K562 (cell line): ENCODE results near the gene VPS13D. TPM values are rescaled to one million over a fixed set of nuclear protein-coding genes. Genes with fewer than 3 reads are reported as not detected.

Experiments
- ATAC-seq: fragments of 200-7000 bp; cut with Tn5 transposase; 3 replicates; pipeline ENCODE4 v1.9.1; 2020; ENCODE audit warnings: moderate library complexity
- BruUV-seq: library from RNA; stranded (reverse); fragments of 400-500 nt; replicated peaks from 2 replicates; lab custom pipeline; 2021; lab: Mats Ljungman, UMichigan
- CTCF ChIA-PET: fragments of 300-600 bp; formaldehyde crosslinking; extraction: SDS; loops from one replicate; lab custom pipeline; 2021; ENCODE audit warnings: low intra/inter-chr PET ratio; lab: Yijun Ruan, JAX
- POLR2A ChIA-PET: fragments of 300-600, 350-650 bp; sonication (Branson Sonifier 250); formaldehyde crosslinking; extraction: SDS; loops from one replicate; lab custom pipeline; 2021; ENCODE audit warnings: antibody characterized with exemption, inconsistent platforms; lab: Yijun Ruan, JAX
- DNase-seq, 4 experiments: peaks; one replicate each; pipeline versions ENCODE4 v3.0.0 to v3.0.0-alpha.2; 2011 to 2018; ENCODE audit warnings: low spot score in 3 of 4, mixed read lengths in 3 of 4; ENCODE audit errors: extremely low read depth in 1 of 4
- FAIRE-seq: peaks from 2 replicates; lab custom pipeline; 2011; peaks lifted over from hg19 to GRCh38; lab: Jason Lieb, UNC
- H2AFZ ChIP-seq: 2 replicates; pipeline ENCODE4 v1.6.0; 2011; ENCODE audit warnings: low read depth, low read length, control low read depth, inconsistent platforms
- H3K27ac ChIP-seq: fragments of 200-600 bp; 3 replicates; pipeline ENCODE4 v1.8.0; 2011; ENCODE audit warnings: low read depth, mild to moderate bottlenecking, control low read depth, inconsistent platforms, low read length, moderate library complexity, mixed read lengths; ENCODE audit errors: extremely low read depth
- H3K27me3 ChIP-seq, 2 experiments: fragments of 300-600 bp in 1 of 2; 2 replicates in 1 of 2; 3 replicates in 1 of 2; pipeline versions ENCODE4 v1.6.0 to v1.8.0; 2011; ENCODE audit warnings: inconsistent platforms in 2 of 2, low read length in 2 of 2, mild to moderate bottlenecking in 1 of 2, mixed read lengths in 1 of 2, moderate library complexity in 1 of 2; ENCODE audit not compliant: control insufficient read depth in 2 of 2, insufficient read depth in 2 of 2
- H3K36me3 ChIP-seq: fragments of 300-600 bp; 3 replicates; pipeline ENCODE4 v1.8.0; 2011; ENCODE audit warnings: mild to moderate bottlenecking, low read length, inconsistent platforms; ENCODE audit not compliant: control insufficient read depth, insufficient read depth
- H3K4me1 ChIP-seq, 2 experiments: fragments of 200-600 bp in 1 of 2; replicated peaks in 1 of 2; 2 replicates in 1 of 2; 3 replicates in 1 of 2; pipeline versions ENCODE4 v1.5.1 to v1.8.0; 2011; ENCODE audit warnings: inconsistent platforms in 2 of 2, low read length in 2 of 2, mild to moderate bottlenecking in 1 of 2, mixed read lengths in 1 of 2, moderate library complexity in 1 of 2; ENCODE audit not compliant: control insufficient read depth in 2 of 2, insufficient read depth in 2 of 2
- H3K4me2 ChIP-seq: 2 replicates; pipeline ENCODE4 v1.6.1; 2011; ENCODE audit warnings: low read length, control low read depth, inconsistent platforms, mixed read lengths; ENCODE audit not compliant: insufficient read depth
- H3K4me3 ChIP-seq: fragments of 200-600 bp; sonication (generic), shearing (Covaris generic); 2 replicates; pipeline ENCODE4 v1.5.1; 2016; ENCODE audit warnings: control low read depth, inconsistent platforms
- H3K79me2 ChIP-seq: fragments of 200-600 bp; 3 replicates; pipeline ENCODE4 v1.8.0; 2011; ENCODE audit warnings: low read length, inconsistent platforms; ENCODE audit not compliant: control insufficient read depth, insufficient read depth
- H3K9ac ChIP-seq, 2 experiments: 2 replicates each; pipeline versions ENCODE4 v1.6.0 to v1.6.1; 2011; ENCODE audit warnings: low read depth in 2 of 2, low read length in 2 of 2, control low read depth in 1 of 2, inconsistent platforms in 1 of 2, mild to moderate bottlenecking in 1 of 2, mixed read lengths in 1 of 2; ENCODE audit not compliant: insufficient read depth in 1 of 2
- H3K9me1 ChIP-seq: one replicate; pipeline ENCODE4 v1.6.0; 2011; ENCODE audit warnings: inconsistent platforms, mild to moderate bottlenecking, low read length, moderate library complexity; ENCODE audit not compliant: control insufficient read depth, insufficient read depth
- H3K9me3 ChIP-seq: replicated peaks from 2 replicates; pipeline ENCODE4 v1.5.1; 2011; ENCODE audit warnings: low read depth, low read length, inconsistent platforms; ENCODE audit not compliant: control insufficient read depth, insufficient read depth
- H4K20me1 ChIP-seq: replicated peaks from 2 replicates; pipeline ENCODE4 v1.6.1; 2011; ENCODE audit warnings: low read length, inconsistent platforms, mixed read lengths; ENCODE audit not compliant: control insufficient read depth, insufficient read depth
- ETS2 ChIP-seq: IDR thresholded peaks from 2 replicates; pipeline ENCODE4 v1.6.1; 2016; ENCODE audit warnings: borderline replicate concordance, missing genetic modification characterization, mild to moderate bottlenecking, moderate library complexity, missing compliant biosample characterization; ENCODE audit not compliant: poor library complexity, severe bottlenecking
- KDM1A ChIP-seq, 2 experiments: fragments of 450-650 bp; IDR thresholded peaks; 2 replicates each; pipeline ENCODE4 v1.6.1; 2016; ENCODE audit warnings: mild to moderate bottlenecking in 2 of 2
- RBM25 ChIP-seq: fragments of 200-400 bp; formaldehyde crosslinking; IDR thresholded peaks from 2 replicates; pipeline ENCODE4 v1.6.1; 2018; ENCODE audit warnings: low read length, low read depth, moderate library complexity; ENCODE audit not compliant: severe bottlenecking
- ZKSCAN1 ChIP-seq: fragments of 150-350 bp; IDR thresholded peaks from 2 replicates; pipeline ENCODE4 v1.6.1; 2016; ENCODE audit warnings: low read depth, low read length
- ZNF24 ChIP-seq: fragments of 450-650 bp; IDR thresholded peaks from 2 replicates; pipeline ENCODE4 v1.6.1; 2016
- WGBS: fragments of 100-300 bp; shearing (Covaris generic); methylation state at CpG from one replicate; pipeline ENCODE4 v1.1.6; 2016; ENCODE audit warnings: low coverage, mixed read lengths; ENCODE audit not compliant: insufficient coverage; ENCODE audit errors: missing lambda C conversion rate; 5-methylcytosine and 5-hydroxymethylcytosine counted together
- in situ Hi-C: fragments of 300-500 bp; cut with MboI; formaldehyde crosslinking; loops from 4 replicates; pipeline ENCODE4 v1.15.0; 2018; ENCODE audit warnings: inconsistent platforms, mixed read lengths
- intact Hi-C: fragments of 100-400 bp; cut with micrococcal nuclease; formaldehyde crosslinking; loops from 2 replicates; pipeline ENCODE4 v1.14.2; 2022
- polyA plus RNA-seq, 8 experiments: library from polyadenylated mRNA; depleted of rRNA in 4 of 8; stranded (reverse) in 5 of 8; unstranded in 3 of 8; fragments of >200 nt; fragmentation: Nextera tagmentation in 2 of 8; fragmentation: Illumina TruSeq in 1 of 8; extraction: Ambion mirVana in 2 of 8; extraction: Trizol in 1 of 8; gene quantifications; 2 replicates each; pipeline versions ENCODE4 v1.2.1 to v1.2.3, GENCODE V29; 2011 to 2014; ENCODE audit warnings: inconsistent platforms in 1 of 8, missing spikeins in 1 of 8
- total RNA-seq, 7 experiments: library from RNA; depleted of rRNA in 6 of 7; stranded (reverse); fragments of >200 nt in 6 of 7; fragmentation: Illumina TruSeq in 2 of 7; extraction: Trizol in 2 of 7; gene quantifications; 2 replicates each; pipeline versions ENCODE4 v1.2.1 to v1.2.3, GENCODE V29; 2011 to 2021; ENCODE audit warnings: low replicate concordance in 1 of 7
- TF ChIP-seq, protein P1 (sequence below): fragments of 250-450 bp; sonication (Bioruptor Pico); IDR thresholded peaks from 2 replicates; pipeline ENCODE4 v1.9.0; 2021; ENCODE audit warnings: mild to moderate bottlenecking
- TF ChIP-seq, protein P2 (sequence below): sonication (generic); IDR thresholded peaks from 2 replicates; pipeline ENCODE4 v1.6.1; 2016
- TF ChIP-seq, protein P3 (sequence below): fragments of 250-450 bp; sonication (Bioruptor Pico); IDR thresholded peaks from 2 replicates; pipeline ENCODE4 v1.5.0; 2021

The VPS13D gene
- total and polyA plus RNA-seq, 9 of the 15 experiments (the other 6 are each of a cell fraction or from before 2014, with no cell fraction given): 6.1 to 51.5 (median 38.5) TPM

DNA sequence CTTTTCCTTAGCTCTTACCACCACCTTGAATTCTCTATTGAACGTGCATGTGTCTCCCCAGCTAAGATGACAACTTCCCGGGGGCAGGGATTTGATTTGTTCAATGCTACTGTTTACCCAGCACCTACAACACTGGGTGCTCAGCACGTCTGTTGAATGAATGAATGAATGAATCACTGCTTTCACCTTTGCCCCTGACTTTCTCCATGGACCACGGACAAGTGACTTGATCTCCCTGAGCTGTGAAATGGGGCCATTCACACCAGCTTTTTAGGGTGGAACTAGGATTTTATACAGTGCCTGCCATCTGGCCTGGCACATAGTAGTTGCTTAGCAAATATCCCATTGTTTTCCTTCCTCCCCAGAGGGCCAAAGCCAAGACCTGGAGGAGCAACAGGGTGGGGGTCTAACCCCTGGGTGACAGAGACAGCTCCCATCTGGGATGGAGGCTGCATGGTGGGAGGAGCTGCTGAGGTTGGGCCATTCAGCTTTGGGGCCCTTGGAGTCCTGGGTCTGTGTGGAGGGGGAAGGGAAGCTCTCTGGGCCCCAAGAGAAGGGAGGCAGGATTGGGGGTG, 47.3 kb upstream of the VPS13D start:
- Histone ChIP-seq H3K36me3 (peaks cover 16% of the 10 kb centered on the region; the same call in 2 of the 3 replicates), H3K4me1 (peaks cover 8 to 42% of the 10 kb centered on the region in 2 experiments; a peak in 3 of 5 replicates), H4K20me1 (peaks cover 50% of the 10 kb centered on the region), H3K4me2 (no peak overlapping the region), H3K79me2 (peaks cover 19% of the 10 kb centered on the region), H3K9ac (no peak overlapping the region; a peak in 1 of 4 replicates), H3K9me1 (no peaks in the 10 kb centered on the region), H3K9me3 (no peaks in the 10 kb centered on the region), H3K27ac (no peak overlapping the region), H3K27me3 (no peaks in the 10 kb centered on the region), H3K4me3 (no peak overlapping the region), H2AFZ (no peak overlapping the region)
- peak; percentile 59 for FAIRE-seq
- no TSS peak for BruUV-seq
- ChIA-PET CTCF (no interaction called here), POLR2A (interaction anchor here (0.6 to 2.0 kb wide), 8 partner anchors 9 to 1502 kb away, joined by 3 to 8 read pairs (median 4); no protein-coding TSS in a partner anchor)
- ATAC-seq: peak; percentile 19; the same call in 2 of the 3 replicates
- WGBS: 42% methylated on average over 4 of the region's 4 CpGs
- intact Hi-C loops: no loop called here
- DNase-seq: peak in 1 of 4 experiments; percentile 39
- TF ChIP-seq, protein P1, sequence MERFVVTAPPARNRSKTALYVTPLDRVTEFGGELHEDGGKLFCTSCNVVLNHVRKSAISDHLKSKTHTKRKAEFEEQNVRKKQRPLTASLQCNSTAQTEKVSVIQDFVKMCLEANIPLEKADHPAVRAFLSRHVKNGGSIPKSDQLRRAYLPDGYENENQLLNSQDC (CRISPR knock-in tag): no peak
- TF ChIP-seq, protein P2, sequence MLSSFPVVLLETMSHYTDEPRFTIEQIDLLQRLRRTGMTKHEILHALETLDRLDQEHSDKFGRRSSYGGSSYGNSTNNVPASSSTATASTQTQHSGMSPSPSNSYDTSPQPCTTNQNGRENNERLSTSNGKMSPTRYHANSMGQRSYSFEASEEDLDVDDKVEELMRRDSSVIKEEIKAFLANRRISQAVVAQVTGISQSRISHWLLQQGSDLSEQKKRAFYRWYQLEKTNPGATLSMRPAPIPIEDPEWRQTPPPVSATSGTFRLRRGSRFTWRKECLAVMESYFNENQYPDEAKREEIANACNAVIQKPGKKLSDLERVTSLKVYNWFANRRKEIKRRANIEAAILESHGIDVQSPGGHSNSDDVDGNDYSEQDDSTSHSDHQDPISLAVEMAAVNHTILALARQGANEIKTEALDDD: no peak
- TF ChIP-seq RBM25 (peak; percentile 30), KDM1A (IDR thresholded peaks at IDR 0.05) (peak in 1 of 2 experiments; percentile 38; a peak in 1 of 4 replicates), ZKSCAN1 (peak; percentile 97), ETS2 (tag) (no peak), ZNF24 (peak; percentile 94)
- TF ChIP-seq, protein P3, sequence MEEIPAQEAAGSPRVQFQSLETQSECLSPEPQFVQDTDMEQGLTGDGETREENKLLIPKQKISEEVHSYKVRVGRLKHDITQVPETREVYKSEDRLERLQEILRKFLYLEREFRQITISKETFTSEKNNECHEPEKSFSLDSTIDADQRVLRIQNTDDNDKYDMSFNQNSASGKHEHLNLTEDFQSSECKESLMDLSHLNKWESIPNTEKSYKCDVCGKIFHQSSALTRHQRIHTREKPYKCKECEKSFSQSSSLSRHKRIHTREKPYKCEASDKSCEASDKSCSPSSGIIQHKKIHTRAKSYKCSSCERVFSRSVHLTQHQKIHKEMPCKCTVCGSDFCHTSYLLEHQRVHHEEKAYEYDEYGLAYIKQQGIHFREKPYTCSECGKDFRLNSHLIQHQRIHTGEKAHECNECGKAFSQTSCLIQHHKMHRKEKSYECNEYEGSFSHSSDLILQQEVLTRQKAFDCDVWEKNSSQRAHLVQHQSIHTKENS (CRISPR knock-in tag): no peak
- in situ Hi-C loops: no loop called here
